ENCODE data around the gene APBA3. TPM values are rescaled to one million over a fixed set of nuclear protein-coding genes. Genes with fewer than 3 reads are reported as not detected.

Gene APBA3
- total and polyA plus RNA-seq, 2 of the 4 experiments (the other 2 are of a cell fraction): 9.5 to 18.4 TPM

- TF ChIP-seq, protein P1, sequence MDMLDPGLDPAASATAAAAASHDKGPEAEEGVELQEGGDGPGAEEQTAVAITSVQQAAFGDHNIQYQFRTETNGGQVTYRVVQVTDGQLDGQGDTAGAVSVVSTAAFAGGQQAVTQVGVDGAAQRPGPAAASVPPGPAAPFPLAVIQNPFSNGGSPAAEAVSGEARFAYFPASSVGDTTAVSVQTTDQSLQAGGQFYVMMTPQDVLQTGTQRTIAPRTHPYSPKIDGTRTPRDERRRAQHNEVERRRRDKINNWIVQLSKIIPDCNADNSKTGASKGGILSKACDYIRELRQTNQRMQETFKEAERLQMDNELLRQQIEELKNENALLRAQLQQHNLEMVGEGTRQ (IDR thresholded peaks at IDR 0.05; ENCODE audit: low read depth, low read length): peak; percentile 36; the same call in 1 of the 2 replicates
Observed at GRCh38 chr19:3761382-3762129, at the start of gene APBA3 (continued).

DNA sequence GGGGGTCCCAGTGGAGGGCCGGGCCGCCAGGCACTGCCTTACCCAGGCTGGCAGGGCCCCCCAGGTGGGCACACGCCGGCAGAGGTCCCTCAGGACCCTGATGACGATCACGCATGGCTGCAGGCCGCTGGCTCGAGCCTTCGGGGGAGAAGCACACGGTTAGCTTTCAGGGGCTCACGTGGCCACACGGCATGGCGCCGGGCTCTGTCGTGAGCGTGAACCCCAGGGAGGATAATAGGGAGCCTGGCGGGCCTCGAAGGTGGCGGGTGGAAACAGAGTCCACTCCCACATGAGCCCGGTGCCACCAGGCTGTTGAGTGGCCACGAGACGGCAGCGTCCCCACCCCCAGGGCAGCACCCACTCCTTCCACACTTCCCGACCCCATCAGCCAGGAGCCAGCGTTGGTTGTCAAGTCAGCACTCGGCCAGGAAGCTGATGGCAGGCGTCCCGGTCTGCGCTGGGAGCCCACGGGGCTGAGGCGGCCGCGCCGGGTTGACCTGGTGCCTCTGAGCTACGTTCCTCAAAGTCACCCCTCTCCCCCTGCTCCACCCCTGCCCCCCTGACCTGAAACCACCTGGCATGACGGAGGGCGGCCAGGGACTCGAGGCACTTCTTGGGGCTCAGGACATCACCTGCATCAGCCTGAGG is 49.3 kb upstream of the APBA3 start:
- dilution Hi-C loops (cut with HindIII; ENCODE audit: low sequenced_read_pairs, unreplicated experiment) (no loop called here), in situ Hi-C loops (cut with MboI; ENCODE audit: low sequenced_read_pairs) (no loop called here), intact Hi-C loops (cut with micrococcal nuclease) (no loop called here)
- no peak overlapping the region for H4K91ac ChIP-seq (ENCODE audit: insufficient read depth, low read depth, low read length)
- H3K79me1 ChIP-seq (ENCODE audit: low read depth in 1 of 2, low read length in 2 of 2): no peaks in the 10 kb centered on the region
- H3K27me3 ChIP-seq (ENCODE audit: control insufficient read depth, insufficient read depth, low read length): peaks cover 8% of the 10 kb centered on the region
- no peaks in the 10 kb centered on the region for H4K20me1 ChIP-seq (ENCODE audit: insufficient read depth, low read length)
- no peak overlapping the region for H2BK120ac ChIP-seq (ENCODE audit: low read depth, low read length)
- H2BK20ac ChIP-seq (ENCODE audit: low read depth, low read length): no peak overlapping the region
- H3K56ac ChIP-seq (ENCODE audit: extremely low read depth, insufficient read depth, low read length): no peak overlapping the region
- H4K5ac ChIP-seq (ENCODE audit: low read depth, low read length): no peak overlapping the region
- H3K23ac ChIP-seq (ENCODE audit: low read depth, low read length): no peak overlapping the region
- peaks cover 5% of the 10 kb centered on the region for H3K9me1 ChIP-seq (ENCODE audit: insufficient read depth, low read length)
- TF ChIP-seq CHD1 (IDR thresholded peaks at IDR 0.05; ENCODE audit: low read depth, low read length) (no peak), POLR2A (IDR thresholded peaks at IDR 0.05; ENCODE audit: low read depth, low read length) (no peak), RFX5 (IDR thresholded peaks at IDR 0.05; ENCODE audit: low read depth, low read length) (no peak), SMC3 (IDR thresholded peaks at IDR 0.05; ENCODE audit: low read depth, low read length) (no peak), MXI1 (IDR thresholded peaks at IDR 0.05; ENCODE audit: borderline replicate concordance, low read depth, low read length) (no peak), MAFK (IDR thresholded peaks at IDR 0.05; ENCODE audit: low read depth, low read length) (no peak), RCOR1 (IDR thresholded peaks at IDR 0.05; ENCODE audit: insufficient replicate concordance, low read length) (no peak), MAZ (IDR thresholded peaks at IDR 0.05; ENCODE audit: borderline replicate concordance, low read depth, low read length) (no peak)
- TF ChIP-seq, protein P2, sequence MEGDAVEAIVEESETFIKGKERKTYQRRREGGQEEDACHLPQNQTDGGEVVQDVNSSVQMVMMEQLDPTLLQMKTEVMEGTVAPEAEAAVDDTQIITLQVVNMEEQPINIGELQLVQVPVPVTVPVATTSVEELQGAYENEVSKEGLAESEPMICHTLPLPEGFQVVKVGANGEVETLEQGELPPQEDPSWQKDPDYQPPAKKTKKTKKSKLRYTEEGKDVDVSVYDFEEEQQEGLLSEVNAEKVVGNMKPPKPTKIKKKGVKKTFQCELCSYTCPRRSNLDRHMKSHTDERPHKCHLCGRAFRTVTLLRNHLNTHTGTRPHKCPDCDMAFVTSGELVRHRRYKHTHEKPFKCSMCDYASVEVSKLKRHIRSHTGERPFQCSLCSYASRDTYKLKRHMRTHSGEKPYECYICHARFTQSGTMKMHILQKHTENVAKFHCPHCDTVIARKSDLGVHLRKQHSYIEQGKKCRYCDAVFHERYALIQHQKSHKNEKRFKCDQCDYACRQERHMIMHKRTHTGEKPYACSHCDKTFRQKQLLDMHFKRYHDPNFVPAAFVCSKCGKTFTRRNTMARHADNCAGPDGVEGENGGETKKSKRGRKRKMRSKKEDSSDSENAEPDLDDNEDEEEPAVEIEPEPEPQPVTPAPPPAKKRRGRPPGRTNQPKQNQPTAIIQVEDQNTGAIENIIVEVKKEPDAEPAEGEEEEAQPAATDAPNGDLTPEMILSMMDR (conservative IDR thresholded peaks at IDR 0.05; ENCODE audit: low read depth, low read length): no peak
- TF ChIP-seq, protein P3, sequence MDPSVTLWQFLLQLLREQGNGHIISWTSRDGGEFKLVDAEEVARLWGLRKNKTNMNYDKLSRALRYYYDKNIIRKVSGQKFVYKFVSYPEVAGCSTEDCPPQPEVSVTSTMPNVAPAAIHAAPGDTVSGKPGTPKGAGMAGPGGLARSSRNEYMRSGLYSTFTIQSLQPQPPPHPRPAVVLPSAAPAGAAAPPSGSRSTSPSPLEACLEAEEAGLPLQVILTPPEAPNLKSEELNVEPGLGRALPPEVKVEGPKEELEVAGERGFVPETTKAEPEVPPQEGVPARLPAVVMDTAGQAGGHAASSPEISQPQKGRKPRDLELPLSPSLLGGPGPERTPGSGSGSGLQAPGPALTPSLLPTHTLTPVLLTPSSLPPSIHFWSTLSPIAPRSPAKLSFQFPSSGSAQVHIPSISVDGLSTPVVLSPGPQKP (IDR thresholded peaks at IDR 0.05; ENCODE audit: borderline replicate concordance, low read depth, low read length): no peak
- no peak overlapping the region for H3K18ac ChIP-seq (ENCODE audit: low read depth, low read length)
- no peak overlapping the region for H2BK5ac ChIP-seq (ENCODE audit: low read depth, low read length, poor library complexity, severe bottlenecking)
- no peak overlapping the region for H2AFZ ChIP-seq (replicated peaks; ENCODE audit: low read length, poor library complexity)
- H2AK5ac ChIP-seq (ENCODE audit: low read depth, low read length): no peak overlapping the region
- WGBS, 2 experiments (ENCODE audit: extremely low coverage in 2 of 2, insufficient read length in 1 of 2): 73% methylated on average over 13 of the region's 38 CpGs; no CpG with 5 or more reads in 1 of the 2 experiments
- ATAC-seq (ENCODE audit: low read depth): no peak
- H3K36me3 ChIP-seq (ENCODE audit: control insufficient read depth, insufficient read depth, low read length): no peaks in the 10 kb centered on the region
- no peak overlapping the region for H2AK9ac ChIP-seq (replicated peaks; ENCODE audit: low read depth, low read length, poor library complexity)
- no peak overlapping the region for H3K4me2 ChIP-seq (ENCODE audit: low read depth, low read length)
- ChIA-PET POLR2A (ENCODE audit: unreplicated experiment) (no interaction called here), CTCF (no interaction called here)
- H3K4ac ChIP-seq (ENCODE audit: low read depth, low read length): no peak overlapping the region
- no peak overlapping the region for H3K9ac ChIP-seq (ENCODE audit: low read depth, low read length)
- no peak overlapping the region for H2BK15ac ChIP-seq (ENCODE audit: low read depth, low read length)
- H3K9me3 ChIP-seq (ENCODE audit: control insufficient read depth, insufficient read depth, low read length): no peaks in the 10 kb centered on the region
- no peak overlapping the region for H3K27ac ChIP-seq (ENCODE audit: insufficient read depth, low read length)
- H3K4me3 ChIP-seq (ENCODE audit: insufficient read depth, low read depth, low read length): no peak overlapping the region
- DNase-seq: no peak
- H4K8ac ChIP-seq (ENCODE audit: low read depth in 2 of 2, low read length in 2 of 2): no peak overlapping the region
- no TSS peak for BruUV-seq (replicated peaks)
- H3K4me1 ChIP-seq (ENCODE audit: control insufficient read depth, insufficient read depth, low read length): no peaks in the 10 kb centered on the region
- no peak overlapping the region for H3K14ac ChIP-seq (replicated peaks; ENCODE audit: low read depth, low read length)
